GM18520 (cell line): ENCODE results near the gene POLDIP3.
"Not testable (repeated sequence)": the region's sequence is repeated elsewhere in the genome, so short reads cannot be mapped to it uniquely, and the experiment has no call there.

Experiments used
- ATAC-seq: cut with Tn5 transposase; IDR thresholded peaks from one replicate; pipeline ENCODE4 v1.9.1; 2021; ENCODE audit not compliant: unreplicated experiment

POLDIP3 gene

DNA sequence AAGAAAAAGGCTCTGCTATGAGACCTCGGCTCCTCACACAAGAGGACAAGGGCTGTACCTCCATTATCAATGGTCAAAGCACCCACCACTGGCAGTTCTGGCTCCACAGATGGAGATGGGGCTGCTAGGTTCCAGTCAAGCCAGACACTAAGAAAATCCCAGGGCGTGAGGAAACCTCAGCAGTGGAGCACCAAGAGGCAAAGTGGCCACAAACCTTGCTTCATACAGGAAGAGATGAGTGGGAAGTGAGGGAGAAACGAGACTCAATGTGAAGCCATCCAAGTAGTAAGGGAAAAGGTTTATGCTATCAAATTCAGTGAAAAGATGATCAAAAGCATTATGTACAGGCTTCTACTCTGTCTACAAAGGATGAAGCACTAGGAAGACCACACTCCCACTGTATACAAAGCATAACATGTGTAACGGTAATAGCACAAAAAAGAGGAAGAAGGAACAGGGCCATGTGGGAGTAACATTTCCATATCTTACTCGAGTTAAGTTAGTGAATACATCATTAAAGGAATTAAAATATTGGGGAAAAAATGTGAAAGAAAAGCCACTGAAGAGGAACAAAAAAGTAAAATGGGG is 27.0 kb downstream of the POLDIP3 start:
- no peak for ATAC-seq

- no peak for ATAC-seq
Measured at GRCh38 chr22:42586381-42586780, 28.3 kb downstream of the POLDIP3 start.

DNA sequence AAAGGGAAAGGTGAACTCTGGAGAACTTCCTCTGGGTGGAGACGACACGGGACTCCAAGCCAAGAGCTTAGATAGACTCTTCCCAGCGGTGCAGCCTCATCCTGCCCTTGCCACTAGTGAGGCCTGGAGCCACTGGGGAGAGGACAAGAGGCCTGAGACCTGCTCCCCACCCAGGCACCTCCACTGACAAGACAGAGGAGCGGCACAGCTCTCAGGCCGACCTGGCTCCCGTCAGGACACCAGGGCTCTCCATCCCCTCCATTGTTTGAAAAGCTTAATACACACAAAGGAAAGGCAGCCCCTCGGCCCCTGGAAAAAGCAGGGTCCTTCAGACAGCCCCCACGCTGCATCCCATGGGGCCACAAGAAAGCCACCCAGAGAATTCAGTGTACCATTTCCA is 29.6 kb downstream of the POLDIP3 start:
- ATAC-seq = no peak

DNA sequence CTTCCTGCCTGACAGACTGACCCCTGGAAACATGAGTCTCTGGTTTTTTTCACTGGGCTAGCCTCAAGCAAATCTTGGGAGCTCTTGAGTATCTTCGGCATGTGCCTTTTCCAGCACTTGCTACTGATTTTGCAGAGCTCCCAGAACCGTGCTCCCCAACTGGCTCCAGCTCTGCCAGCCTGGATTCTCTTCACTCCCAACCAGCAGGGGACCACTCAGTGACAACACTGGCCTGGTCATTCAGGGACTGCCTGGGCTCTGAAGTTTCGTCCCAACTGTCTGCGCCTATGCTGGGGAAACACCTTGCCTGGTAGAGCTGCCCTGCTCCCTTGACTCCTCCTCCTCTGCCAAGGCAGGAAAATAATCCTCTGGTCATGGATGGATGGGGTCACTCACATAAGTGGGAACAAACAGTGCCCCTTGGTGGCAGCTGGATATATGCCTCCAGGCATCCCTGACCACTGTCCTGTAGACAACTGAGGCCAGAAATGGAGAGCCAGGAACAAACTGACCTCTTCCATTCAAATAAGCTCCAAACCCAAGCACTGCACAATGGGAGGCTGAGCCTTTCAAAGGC is 30.2 kb downstream of the POLDIP3 start:
- no peak for ATAC-seq

DNA sequence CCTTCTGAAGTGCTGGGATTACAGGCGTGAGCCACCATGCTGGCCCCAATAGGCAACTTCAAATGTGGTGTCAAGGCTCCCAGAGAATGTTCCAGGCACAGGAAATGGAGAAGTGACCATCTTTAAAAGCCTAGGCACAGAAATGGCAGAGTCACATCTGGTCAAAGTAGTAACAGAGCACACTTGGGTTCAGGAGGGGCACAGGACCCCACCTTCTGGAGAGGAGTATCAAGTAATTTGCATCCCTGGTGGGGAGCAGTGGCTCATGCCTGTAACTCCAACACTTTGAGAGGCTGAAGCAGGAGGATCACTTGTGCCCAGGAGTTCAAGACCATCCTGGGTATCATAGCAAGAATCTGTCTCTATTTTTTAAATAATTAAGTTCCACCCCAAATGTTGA is 31.7 kb downstream of the POLDIP3 start:
- ATAC-seq = no peak

DNA sequence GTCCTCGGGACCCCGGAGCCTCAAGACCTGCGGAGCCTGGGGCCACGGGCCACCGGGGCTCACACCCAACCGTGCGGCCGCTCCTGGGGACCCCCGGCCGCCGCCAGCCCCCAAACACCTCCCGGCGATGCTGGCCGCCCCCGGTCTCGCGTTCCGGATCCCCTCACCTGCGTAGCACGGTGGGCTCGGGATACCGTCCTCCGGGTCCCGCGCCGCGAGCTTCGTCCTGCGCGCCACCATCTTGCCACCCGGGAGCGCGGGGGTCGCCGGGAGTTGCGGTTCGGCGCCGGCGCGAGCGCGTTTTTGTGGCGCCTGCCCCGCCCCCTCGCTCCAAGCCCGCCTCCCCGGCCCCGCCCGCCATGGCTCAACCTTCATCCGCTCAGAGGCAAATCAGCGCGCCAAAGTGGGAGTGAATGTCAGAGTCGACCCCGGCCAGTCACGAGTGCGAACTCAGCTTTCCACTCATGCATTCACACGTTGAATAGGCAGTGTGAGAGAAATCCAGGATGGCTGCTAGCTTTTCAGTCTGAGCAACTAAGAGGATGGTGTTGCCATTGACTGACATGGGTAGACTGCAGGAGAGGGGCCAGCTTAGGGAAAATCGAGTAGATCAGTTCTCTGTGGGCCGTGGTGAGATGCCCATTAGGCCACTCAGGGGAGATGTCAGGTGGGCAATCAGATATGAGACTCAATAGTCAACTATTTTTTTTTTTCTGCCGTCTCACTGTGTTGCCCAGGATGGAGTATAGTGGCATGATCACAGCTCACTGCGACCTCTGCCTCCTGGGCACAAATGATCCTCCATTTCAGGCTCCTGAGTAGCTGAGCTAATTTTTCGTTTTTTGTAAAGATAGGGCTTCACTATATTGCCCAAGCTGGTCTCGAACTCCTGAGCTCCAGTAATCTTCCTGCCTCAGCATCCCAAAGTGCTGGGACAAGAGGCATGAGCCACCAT is 32.6 kb downstream of the POLDIP3 start:
- ATAC-seq = no peak

DNA sequence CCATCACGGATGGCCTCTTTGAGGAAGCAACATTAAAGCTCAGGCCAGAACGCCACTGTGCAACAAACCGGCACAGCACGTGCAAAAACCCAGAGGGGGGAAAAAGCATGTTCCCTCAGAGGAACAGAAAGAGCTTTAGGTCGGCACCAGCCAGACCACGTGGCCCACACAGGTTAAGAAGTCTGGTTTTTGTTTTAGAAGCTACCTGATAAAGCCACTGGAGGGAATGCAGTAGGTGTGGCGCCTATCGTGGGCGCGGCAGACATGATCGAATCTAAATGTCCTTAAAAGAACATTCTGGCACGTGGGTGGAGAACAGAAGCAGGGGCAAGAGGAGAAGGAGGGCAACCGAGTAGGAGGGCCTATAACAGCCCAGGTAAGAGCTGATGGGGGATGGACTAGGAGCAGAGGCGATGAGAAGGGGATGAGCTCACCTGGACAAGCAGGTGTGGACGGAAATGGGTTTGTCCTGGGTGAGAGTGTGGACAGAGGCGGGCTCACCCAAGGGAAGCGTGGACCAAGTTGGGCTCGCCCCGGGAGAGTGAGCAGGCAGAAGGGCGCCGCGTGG is 33.4 kb downstream of the POLDIP3 start:
- ATAC-seq = not testable (repeated sequence)

- not testable (repeated sequence) for ATAC-seq
Measured at GRCh38 chr22:42580040-42580439, 34.6 kb downstream of the POLDIP3 start.

DNA sequence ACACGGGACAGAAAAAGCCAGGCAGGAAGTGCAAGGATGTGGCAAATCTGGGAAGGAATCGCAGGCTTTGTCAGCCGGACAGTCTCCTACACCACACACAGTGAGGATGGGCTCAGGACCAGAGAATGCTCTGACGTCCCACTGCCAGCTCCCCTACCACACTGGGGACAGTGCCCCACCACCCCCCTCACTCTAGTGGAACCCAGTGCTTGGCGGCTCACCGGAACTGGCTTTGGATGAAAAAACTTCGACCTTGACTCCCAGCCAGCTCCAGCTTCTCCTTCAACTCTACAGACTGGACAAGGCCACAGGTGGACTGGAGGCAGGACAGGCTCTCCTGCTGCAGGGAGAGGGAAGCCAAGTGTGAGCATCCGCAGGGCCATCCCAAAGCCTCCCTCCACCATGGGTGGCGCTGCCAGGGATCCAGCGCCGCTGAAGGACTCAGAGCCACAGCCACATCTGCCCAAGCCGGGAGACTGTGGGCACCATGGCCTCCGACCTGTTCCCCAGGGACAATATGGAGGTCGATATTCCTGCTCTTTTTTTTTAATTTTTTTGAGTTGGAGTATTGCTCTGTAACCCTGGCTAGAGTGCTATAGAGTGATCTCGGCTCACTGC is 37.0 kb downstream of the POLDIP3 start:
- no peak for ATAC-seq

- ATAC-seq = not testable (repeated sequence)
Measured at GRCh38 chr22:42577141-42577540, 37.5 kb downstream of the POLDIP3 start.

GRCh38 chr22:42575996-42576574 is 38.6 kb downstream of the POLDIP3 start:
- ATAC-seq = not testable (repeated sequence)

GRCh38 chr22:42574468-42574867 is 40.2 kb downstream of the POLDIP3 start:
- not testable (repeated sequence) for ATAC-seq

- not testable (repeated sequence) for ATAC-seq
Measured at GRCh38 chr22:42574046-42574445, 40.6 kb downstream of the POLDIP3 start.

DNA sequence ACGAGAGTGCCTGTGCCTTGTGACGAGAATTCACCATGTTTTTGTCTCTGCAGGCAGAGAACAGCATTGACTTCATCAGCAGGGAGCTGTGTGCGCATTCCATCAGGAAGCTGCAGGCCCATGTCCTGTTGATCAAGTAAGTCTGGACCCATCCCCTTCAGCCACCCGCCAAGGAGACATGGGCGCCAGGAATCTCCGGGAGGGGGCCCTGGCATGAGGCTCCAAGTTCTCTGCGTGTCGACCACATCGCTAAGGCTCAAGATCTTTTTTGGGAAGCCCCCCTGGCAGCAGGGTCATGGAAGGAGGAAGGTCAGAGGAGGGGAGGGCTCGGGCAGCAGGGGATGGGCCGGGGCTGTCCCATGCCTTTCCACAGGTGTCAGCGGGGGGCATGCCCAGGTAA is 43.6 kb downstream of the POLDIP3 start:
- not testable (repeated sequence) for ATAC-seq

- not testable (repeated sequence) for ATAC-seq
Measured at GRCh38 chr22:42570580-42570979, 44.1 kb downstream of the POLDIP3 start.

DNA sequence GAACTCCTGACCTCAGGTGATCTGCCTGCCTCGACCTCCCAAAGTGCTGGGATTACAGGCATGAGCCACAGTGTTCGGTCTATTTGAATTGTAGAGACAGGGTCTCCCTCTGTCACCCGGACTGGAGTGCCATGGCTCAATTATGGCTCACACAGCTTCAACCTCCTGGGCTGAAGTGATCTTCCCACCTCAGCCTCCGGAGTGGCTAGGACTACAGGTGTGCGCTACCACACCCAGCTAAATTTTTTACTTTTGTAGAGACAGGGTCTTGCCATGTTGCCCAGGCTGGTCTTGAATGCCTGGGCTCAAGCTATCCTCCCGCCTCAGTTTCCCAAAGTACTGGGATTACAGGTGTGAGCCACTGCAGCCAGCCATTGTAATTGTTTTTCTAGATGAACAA is 46.7 kb downstream of the POLDIP3 start:
- not testable (repeated sequence) for ATAC-seq

DNA sequence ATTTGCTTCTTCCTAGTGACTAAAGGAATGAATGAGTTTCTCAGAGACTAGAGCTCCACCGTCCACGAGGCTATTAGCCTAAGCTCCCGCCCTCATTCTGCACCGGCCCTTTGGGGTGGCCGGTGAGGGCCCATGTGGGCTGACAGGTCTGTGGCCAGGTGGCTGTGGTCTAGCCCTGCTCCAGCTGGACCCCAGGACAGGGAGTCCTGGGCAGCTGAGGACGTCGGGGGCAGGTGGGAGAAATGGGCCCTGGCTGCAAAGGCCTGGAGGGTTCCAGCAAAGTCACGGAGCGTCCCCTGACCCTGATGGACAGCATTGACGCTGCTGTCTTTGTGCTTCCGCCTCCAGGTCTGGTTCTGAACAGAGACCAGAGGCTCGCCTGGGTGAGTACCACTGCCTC is 48.7 kb downstream of the POLDIP3 start:
- ATAC-seq = no peak

- ATAC-seq = no peak
Measured at GRCh38 chr22:42564699-42565098, 50.0 kb downstream of the POLDIP3 start.

DNA sequence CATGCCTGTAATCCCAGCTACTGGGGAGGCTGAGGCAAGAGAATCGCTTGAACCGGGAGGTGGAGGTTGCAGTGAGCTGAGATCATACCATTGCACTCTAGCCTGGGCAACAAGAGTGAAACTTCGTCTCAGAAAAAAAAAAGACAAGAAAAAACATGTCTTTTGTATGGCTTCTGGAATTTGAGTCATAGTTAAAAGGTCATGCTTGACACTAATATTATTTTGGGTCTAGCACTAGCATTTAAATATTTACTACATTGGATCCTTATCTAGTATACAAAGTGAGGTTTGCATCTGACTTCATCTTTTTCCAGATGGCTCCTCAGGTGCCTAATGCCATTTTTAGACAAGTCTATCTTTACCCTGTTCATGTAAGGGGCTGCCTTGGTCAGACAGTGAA is 50.7 kb downstream of the POLDIP3 start:
- ATAC-seq = not testable (repeated sequence)

DNA sequence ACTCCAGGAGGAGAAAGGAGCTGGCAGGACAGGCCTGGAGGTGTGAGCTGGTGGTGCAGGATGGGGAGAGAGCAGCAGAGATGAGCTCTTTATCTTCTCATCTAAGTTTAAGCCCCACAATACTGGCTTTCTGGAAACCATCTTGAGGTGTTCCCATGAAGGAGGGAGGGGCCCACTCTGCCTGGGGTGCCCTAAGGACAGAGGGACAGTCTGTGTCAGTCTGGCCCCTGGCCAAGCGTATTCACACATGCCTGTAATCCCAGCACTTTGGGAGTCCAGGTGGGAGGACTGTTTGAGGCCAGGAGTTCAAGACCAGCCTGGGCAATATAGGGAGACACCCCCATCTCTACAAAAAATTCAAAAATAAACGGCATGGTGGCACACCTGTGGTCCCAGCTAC is 52.0 kb downstream of the POLDIP3 start:
- no peak for ATAC-seq

- no peak for ATAC-seq
Measured at GRCh38 chr22:42562279-42562678, 52.4 kb downstream of the POLDIP3 start.
